ENCODE results near the gene KRT31. TPM values are rescaled to one million over a fixed set of nuclear protein-coding genes. Genes with fewer than 3 reads are reported as not detected.

KRT31 gene
- total and polyA plus RNA-seq, 2 of the 8 experiments (the other 6 are each of a cell fraction or from before 2014, with no cell fraction given): not detected

DNA sequence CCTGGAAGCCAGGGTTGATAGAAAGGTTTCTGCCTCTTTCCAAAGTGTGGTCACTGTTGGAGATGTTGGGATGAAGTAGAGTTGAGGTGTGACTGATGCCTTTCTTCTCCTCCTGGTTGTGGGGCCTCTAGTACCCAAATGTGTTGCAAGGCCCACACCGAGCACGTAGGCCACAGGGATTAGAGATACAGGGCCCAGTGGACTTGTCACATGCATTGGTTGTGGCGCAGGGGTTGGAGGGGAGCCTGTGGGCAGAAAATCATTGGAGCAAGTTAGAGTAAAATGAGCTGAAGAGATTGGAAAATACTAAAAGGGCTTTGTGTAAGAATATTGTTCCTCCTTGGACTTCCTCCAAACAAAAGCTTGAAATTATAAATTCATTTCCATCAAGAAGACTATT, 51.4 kb downstream of the KRT31 start:
- Histone ChIP-seq H2BK12ac (ENCODE audit: low read depth, low read length) (no peak overlapping the region), H3K36me3 (ENCODE audit: control insufficient read depth in 2 of 4, insufficient read depth in 4 of 4, low read length in 3 of 4) (no peaks in the 10 kb centered on the region), H2AK5ac (ENCODE audit: low read depth, low read length) (no peak overlapping the region), H3K79me2 (ENCODE audit: control insufficient read depth in 1 of 2, insufficient read depth in 2 of 2, low read length in 2 of 2) (no peaks in the 10 kb centered on the region), H4K8ac (ENCODE audit: extremely low read depth, insufficient read depth, low read length) (no peak overlapping the region), H3K27me3 (replicated peaks in 1 of 4; ENCODE audit: control insufficient read depth in 3 of 4, extremely low read depth in 1 of 4, insufficient read depth in 3 of 4, low read length in 3 of 4) (no peaks in the 10 kb centered on the region), H3K4ac (replicated peaks; ENCODE audit: insufficient read length, low read depth, low read length) (no peak overlapping the region), H3K23ac (ENCODE audit: insufficient read length) (no peak overlapping the region), H2BK120ac (replicated peaks; ENCODE audit: low read depth, low read length) (no peak overlapping the region), H2BK5ac (ENCODE audit: low read depth, low read length) (no peak overlapping the region), H3K27ac (ENCODE audit: low read depth, low read length) (no peak overlapping the region), H3K4me2 (ENCODE audit: insufficient read depth in 1 of 2, low read depth in 2 of 2, low read length in 2 of 2) (no peak overlapping the region), H3K4me1 (replicated peaks in 1 of 4; ENCODE audit: control insufficient read depth in 3 of 4, insufficient read depth in 4 of 4, low read length in 3 of 4) (no peaks in the 10 kb centered on the region), H3K9me3 (ENCODE audit: insufficient read depth in 2 of 2, low read depth in 1 of 2, low read length in 1 of 2) (peaks cover 0 to 10% of the 10 kb centered on the region in 2 experiments; a peak in 2 of 4 replicates), H4K5ac (ENCODE audit: insufficient read length, low read depth, low read length) (no peak overlapping the region), H3K9ac (replicated peaks in 1 of 4; ENCODE audit: extremely low read depth in 1 of 4, low read depth in 3 of 4, low read length in 3 of 4) (no peak overlapping the region), H2AFZ (ENCODE audit: low read length) (no peak overlapping the region), H4K20me1 (replicated peaks in 1 of 2; ENCODE audit: control insufficient read depth in 1 of 2, insufficient read depth in 2 of 2, low read length in 2 of 2) (no peaks in the 10 kb centered on the region), H3K18ac (ENCODE audit: extremely low read depth, low read length) (no peak overlapping the region), H3K14ac (ENCODE audit: insufficient read length) (no peak overlapping the region), H2BK20ac (ENCODE audit: low read length) (no peak overlapping the region), H3K23me2 (ENCODE audit: low read depth, low read length) (no peaks in the 10 kb centered on the region), H4K91ac (replicated peaks; ENCODE audit: insufficient read length, low read length) (no peak overlapping the region), H3K4me3 (ENCODE audit: extremely low read depth in 1 of 4, insufficient read depth in 2 of 4, low read depth in 3 of 4, low read length in 4 of 4) (no peak overlapping the region), H2BK15ac (ENCODE audit: low read length) (no peak overlapping the region), H3K56ac (replicated peaks; ENCODE audit: insufficient read length, low read depth, low read length) (no peak overlapping the region), H3K79me1 (ENCODE audit: low read depth, low read length) (no peaks in the 10 kb centered on the region)
- POLR2A ChIA-PET (ENCODE audit: partially characterized antibody): no interaction called here
- no peak for FAIRE-seq
- 93% methylated on average over 3 of the region's 3 CpGs; no CpG with 5 or more reads in 1 of the 2 experiments for WGBS, 2 experiments (ENCODE audit: extremely low coverage in 1 of 2, insufficient coverage in 1 of 2, insufficient read length in 1 of 2, insufficient replicate concordance in 2 of 2, low coverage in 1 of 2, low lambda C conversion rate in 2 of 2, missing lambda C conversion rate in 1 of 2)
- TF ChIP-seq TBP (IDR thresholded peaks at IDR 0.05; ENCODE audit: low read depth, low read length) (no peak), TAF1 (IDR thresholded peaks at IDR 0.05; ENCODE audit: low read depth, low read length) (no peak)
- no peak for DNase-seq (ENCODE audit: low read depth in 1 of 2, low spot score in 2 of 2)
- CTCF ChIA-PET (ENCODE audit: partially characterized antibody): no interaction called here

Other genes starting within 250 kb of the KRT31 start
Only the 30 nearest of the 31 such genes appear.
- gene KRTAP4-4, start 236.9 kb downstream of the KRT31 start, total RNA-seq (2021; fragmentation: NEBNext Ultra II Directional; extraction: Animal tissue kit (Norgen Biotek cat#: 25700)): not detected in 2 replicates
- not detected in 2 replicates for gene KRTAP4-4, start 236.9 kb downstream of the KRT31 start, polyA plus RNA-seq (2011; rRNA removed)
- gene KRTAP4-3, start 229.4 kb downstream of the KRT31 start, total RNA-seq (2021; fragmentation: NEBNext Ultra II Directional; extraction: Animal tissue kit (Norgen Biotek cat#: 25700)): not detected in 2 replicates
- gene KRTAP4-3, start 229.4 kb downstream of the KRT31 start, polyA plus RNA-seq (2011; rRNA removed): not detected in 2 replicates
- gene KRTAP4-2, start 219.4 kb downstream of the KRT31 start, total RNA-seq (2021; fragmentation: NEBNext Ultra II Directional; extraction: Animal tissue kit (Norgen Biotek cat#: 25700)): not detected in 2 replicates
- not detected in 2 replicates for gene KRTAP4-2, start 219.4 kb downstream of the KRT31 start, polyA plus RNA-seq (2011; rRNA removed)
- not detected in 2 replicates for gene KRTAP4-1, start 212.7 kb downstream of the KRT31 start, total RNA-seq (2021; fragmentation: NEBNext Ultra II Directional; extraction: Animal tissue kit (Norgen Biotek cat#: 25700))
- 0.16 TPM in 1 of 2 replicates, not detected in the other for gene KRTAP4-1, start 212.7 kb downstream of the KRT31 start, polyA plus RNA-seq (2011; rRNA removed)
- not detected in 2 replicates for gene KRTAP9-1, start 207.7 kb downstream of the KRT31 start, total RNA-seq (2021; fragmentation: NEBNext Ultra II Directional; extraction: Animal tissue kit (Norgen Biotek cat#: 25700))
- not detected in 2 replicates for gene KRTAP9-1, start 207.7 kb downstream of the KRT31 start, polyA plus RNA-seq (2011; rRNA removed)
- not detected in 2 replicates for gene KRTAP9-2, start 171.0 kb downstream of the KRT31 start, total RNA-seq (2021; fragmentation: NEBNext Ultra II Directional; extraction: Animal tissue kit (Norgen Biotek cat#: 25700))
- gene KRTAP9-2, start 171.0 kb downstream of the KRT31 start, polyA plus RNA-seq (2011; rRNA removed): not detected in 2 replicates
- not detected in 2 replicates for gene KRTAP9-3, start 165.2 kb downstream of the KRT31 start, total RNA-seq (2021; fragmentation: NEBNext Ultra II Directional; extraction: Animal tissue kit (Norgen Biotek cat#: 25700))
- not detected in 2 replicates for gene KRTAP9-3, start 165.2 kb downstream of the KRT31 start, polyA plus RNA-seq (2011; rRNA removed)
- gene KRTAP9-8, start 159.6 kb downstream of the KRT31 start, total RNA-seq (2021; fragmentation: NEBNext Ultra II Directional; extraction: Animal tissue kit (Norgen Biotek cat#: 25700)): not detected in 2 replicates
- not detected in 2 replicates for gene KRTAP9-8, start 159.6 kb downstream of the KRT31 start, polyA plus RNA-seq (2011; rRNA removed)
- not detected in 2 replicates for gene KRTAP9-4, start 147.9 kb downstream of the KRT31 start, total RNA-seq (2021; fragmentation: NEBNext Ultra II Directional; extraction: Animal tissue kit (Norgen Biotek cat#: 25700))
- gene KRTAP9-4, start 147.9 kb downstream of the KRT31 start, polyA plus RNA-seq (2011; rRNA removed): 0.13 TPM in 1 of 2 replicates, not detected in the other
- gene KRTAP9-9, start 142.2 kb downstream of the KRT31 start, total RNA-seq (2021; fragmentation: NEBNext Ultra II Directional; extraction: Animal tissue kit (Norgen Biotek cat#: 25700)): not detected in 2 replicates
- not detected in 2 replicates for gene KRTAP9-9, start 142.2 kb downstream of the KRT31 start, polyA plus RNA-seq (2011; rRNA removed)
- not detected in 2 replicates for gene KRTAP9-6, start 132.2 kb downstream of the KRT31 start, total RNA-seq (2021; fragmentation: NEBNext Ultra II Directional; extraction: Animal tissue kit (Norgen Biotek cat#: 25700))
- gene KRTAP9-6, start 132.2 kb downstream of the KRT31 start, polyA plus RNA-seq (2011; rRNA removed): not detected in 2 replicates
- gene KRTAP9-7, start 121.9 kb downstream of the KRT31 start, total RNA-seq (2021; fragmentation: NEBNext Ultra II Directional; extraction: Animal tissue kit (Norgen Biotek cat#: 25700)): not detected in 2 replicates
- not detected in 2 replicates for gene KRTAP9-7, start 121.9 kb downstream of the KRT31 start, polyA plus RNA-seq (2011; rRNA removed)
- not detected in 2 replicates for gene KRTAP29-1, start 94.8 kb downstream of the KRT31 start, total RNA-seq (2021; fragmentation: NEBNext Ultra II Directional; extraction: Animal tissue kit (Norgen Biotek cat#: 25700))
- gene KRTAP29-1, start 94.8 kb downstream of the KRT31 start, polyA plus RNA-seq (2011; rRNA removed): not detected in 2 replicates
- not detected in 2 replicates for gene KRTAP16-1, start 88.3 kb downstream of the KRT31 start, total RNA-seq (2021; fragmentation: NEBNext Ultra II Directional; extraction: Animal tissue kit (Norgen Biotek cat#: 25700))
- gene KRTAP16-1, start 88.3 kb downstream of the KRT31 start, polyA plus RNA-seq (2011; rRNA removed): not detected in 2 replicates
- not detected in 2 replicates for gene KRTAP17-1, start 81.9 kb downstream of the KRT31 start, total RNA-seq (2021; fragmentation: NEBNext Ultra II Directional; extraction: Animal tissue kit (Norgen Biotek cat#: 25700))
- gene KRTAP17-1, start 81.9 kb downstream of the KRT31 start, polyA plus RNA-seq (2011; rRNA removed): not detected in 2 replicates
- not detected in 2 replicates for gene KRT33A, start 46.8 kb downstream of the KRT31 start, total RNA-seq (2021; fragmentation: NEBNext Ultra II Directional; extraction: Animal tissue kit (Norgen Biotek cat#: 25700))
- not detected in 2 replicates for gene KRT33A, start 46.8 kb downstream of the KRT31 start, polyA plus RNA-seq (2011; rRNA removed)
- not detected in 2 replicates for gene KRT33B, start 27.8 kb downstream of the KRT31 start, total RNA-seq (2021; fragmentation: NEBNext Ultra II Directional; extraction: Animal tissue kit (Norgen Biotek cat#: 25700))
- not detected in 2 replicates for gene KRT33B, start 27.8 kb downstream of the KRT31 start, polyA plus RNA-seq (2011; rRNA removed)
- gene KRT34, start 15.3 kb downstream of the KRT31 start, total RNA-seq (2021; fragmentation: NEBNext Ultra II Directional; extraction: Animal tissue kit (Norgen Biotek cat#: 25700)): not detected in 2 replicates
- not detected in 2 replicates for gene KRT34, start 15.3 kb downstream of the KRT31 start, polyA plus RNA-seq (2011; rRNA removed)
- gene KRT37, start 27.0 kb upstream of the KRT31 start, total RNA-seq (2021; fragmentation: NEBNext Ultra II Directional; extraction: Animal tissue kit (Norgen Biotek cat#: 25700)): not detected in 2 replicates
- gene KRT37, start 27.0 kb upstream of the KRT31 start, polyA plus RNA-seq (2011; rRNA removed): not detected in 2 replicates
- gene KRT38, start 43.4 kb upstream of the KRT31 start, total RNA-seq (2021; fragmentation: NEBNext Ultra II Directional; extraction: Animal tissue kit (Norgen Biotek cat#: 25700)): not detected in 2 replicates
- gene KRT38, start 43.4 kb upstream of the KRT31 start, polyA plus RNA-seq (2011; rRNA removed): not detected in 2 replicates
- not detected in 2 replicates for gene KRT32, start 69.8 kb upstream of the KRT31 start, total RNA-seq (2021; fragmentation: NEBNext Ultra II Directional; extraction: Animal tissue kit (Norgen Biotek cat#: 25700))
- gene KRT32, start 69.8 kb upstream of the KRT31 start, polyA plus RNA-seq (2011; rRNA removed): not detected in 2 replicates
- not detected in 2 replicates for gene KRT35, start 83.5 kb upstream of the KRT31 start, total RNA-seq (2021; fragmentation: NEBNext Ultra II Directional; extraction: Animal tissue kit (Norgen Biotek cat#: 25700))
- gene KRT35, start 83.5 kb upstream of the KRT31 start, polyA plus RNA-seq (2011; rRNA removed): not detected in 2 replicates
- gene KRT36, start 92.3 kb upstream of the KRT31 start, total RNA-seq (2021; fragmentation: NEBNext Ultra II Directional; extraction: Animal tissue kit (Norgen Biotek cat#: 25700)): not detected in 2 replicates
- not detected in 2 replicates for gene KRT36, start 92.3 kb upstream of the KRT31 start, polyA plus RNA-seq (2011; rRNA removed)
- gene KRT13, start 108.0 kb upstream of the KRT31 start, total RNA-seq (2021; fragmentation: NEBNext Ultra II Directional; extraction: Animal tissue kit (Norgen Biotek cat#: 25700)): not detected in 2 replicates
- 0.09 and 0.17 TPM in 2 replicates for gene KRT13, start 108.0 kb upstream of the KRT31 start, polyA plus RNA-seq (2011; rRNA removed)
- gene KRT15, start 121.3 kb upstream of the KRT31 start, total RNA-seq (2021; fragmentation: NEBNext Ultra II Directional; extraction: Animal tissue kit (Norgen Biotek cat#: 25700)): 0.13 and 0.21 TPM in 2 replicates
- 0.09 and 0.11 TPM in 2 replicates for gene KRT15, start 121.3 kb upstream of the KRT31 start, polyA plus RNA-seq (2011; rRNA removed)
- gene KRT19, start 130.7 kb upstream of the KRT31 start, total RNA-seq (2021; fragmentation: NEBNext Ultra II Directional; extraction: Animal tissue kit (Norgen Biotek cat#: 25700)): 122 and 137 TPM in 2 replicates
- gene KRT19, start 130.7 kb upstream of the KRT31 start, polyA plus RNA-seq (2011; rRNA removed): 120 and 192 TPM in 2 replicates
- not detected in 2 replicates for gene KRT9, start 174.5 kb upstream of the KRT31 start, total RNA-seq (2021; fragmentation: NEBNext Ultra II Directional; extraction: Animal tissue kit (Norgen Biotek cat#: 25700))
- gene KRT9, start 174.5 kb upstream of the KRT31 start, polyA plus RNA-seq (2011; rRNA removed): not detected in 2 replicates
- gene KRT14, start 189.3 kb upstream of the KRT31 start, total RNA-seq (2021; fragmentation: NEBNext Ultra II Directional; extraction: Animal tissue kit (Norgen Biotek cat#: 25700)): not detected in 2 replicates
- 0.13 and 0.35 TPM in 2 replicates for gene KRT14, start 189.3 kb upstream of the KRT31 start, polyA plus RNA-seq (2011; rRNA removed)
- not detected in 2 replicates for gene KRT16, start 215.2 kb upstream of the KRT31 start, total RNA-seq (2021; fragmentation: NEBNext Ultra II Directional; extraction: Animal tissue kit (Norgen Biotek cat#: 25700))
- gene KRT16, start 215.2 kb upstream of the KRT31 start, polyA plus RNA-seq (2011; rRNA removed): not detected in 2 replicates
- gene KRT17, start 227.0 kb upstream of the KRT31 start, total RNA-seq (2021; fragmentation: NEBNext Ultra II Directional; extraction: Animal tissue kit (Norgen Biotek cat#: 25700)): 0.36 and 0.50 TPM in 2 replicates
- 0.95 and 0.96 TPM in 2 replicates for gene KRT17, start 227.0 kb upstream of the KRT31 start, polyA plus RNA-seq (2011; rRNA removed)